ENCODE data around the gene STIM1. TPM values are rescaled to one million over a fixed set of nuclear protein-coding genes. Genes with fewer than 3 reads are reported as not detected.

The STIM1 gene
- total RNA-seq, 1 experiment from 2014 or later = 45.5 TPM

- in situ Hi-C loops (cut with HindIII; ENCODE audit: low pct_unique_long_range_greater_than_20kb, low sequenced_read_pairs) = no loop called here
These were observed 71.8 kb downstream of the STIM1 start for GRCh38 chr11:3927129-3927796.

GRCh38 chr11:3929232-3929631 lies 73.8 kb downstream of the STIM1 start:
- in situ Hi-C loops (cut with HindIII; ENCODE audit: low pct_unique_long_range_greater_than_20kb, low sequenced_read_pairs) = no loop called here
- DNase-seq (ENCODE audit: low read depth) = no peak

More at GRCh38 chr11:3927129-3927796, 71.8 kb downstream of the STIM1 start:
- DNase-seq (ENCODE audit: low read depth) = no peak

GRCh38 chr11:3929649-3930048 lies 74.2 kb downstream of the STIM1 start:
- in situ Hi-C loops (cut with HindIII; ENCODE audit: low pct_unique_long_range_greater_than_20kb, low sequenced_read_pairs) = no loop called here
- no peak for DNase-seq (ENCODE audit: low read depth)

- no peak for DNase-seq (ENCODE audit: low read depth)
- in situ Hi-C loops (cut with HindIII; ENCODE audit: low pct_unique_long_range_greater_than_20kb, low sequenced_read_pairs) = no loop called here
These were observed 77.2 kb downstream of the STIM1 start for GRCh38 chr11:3932698-3933097.

- in situ Hi-C loops (cut with HindIII; ENCODE audit: low pct_unique_long_range_greater_than_20kb, low sequenced_read_pairs) = no loop called here
- DNase-seq (ENCODE audit: low read depth) = no peak
These were observed 77.7 kb downstream of the STIM1 start for GRCh38 chr11:3933165-3933628.

- no peak for DNase-seq (ENCODE audit: low read depth)
- in situ Hi-C loops (cut with HindIII; ENCODE audit: low pct_unique_long_range_greater_than_20kb, low sequenced_read_pairs) = no loop called here
These were observed 79.2 kb downstream of the STIM1 start for GRCh38 chr11:3934658-3935057.

- DNase-seq (ENCODE audit: low read depth) = no peak
- in situ Hi-C loops (cut with HindIII; ENCODE audit: low pct_unique_long_range_greater_than_20kb, low sequenced_read_pairs) = no loop called here
These were observed 81.1 kb downstream of the STIM1 start for GRCh38 chr11:3936517-3936916.

- in situ Hi-C loops (cut with HindIII; ENCODE audit: low pct_unique_long_range_greater_than_20kb, low sequenced_read_pairs) = no loop called here
- no peak for DNase-seq (ENCODE audit: low read depth)
These were observed 83.7 kb downstream of the STIM1 start for GRCh38 chr11:3939211-3939610.

GRCh38 chr11:3939651-3940190 lies 84.3 kb downstream of the STIM1 start:
- in situ Hi-C loops (cut with HindIII; ENCODE audit: low pct_unique_long_range_greater_than_20kb, low sequenced_read_pairs) = no loop called here
- no peak for DNase-seq (ENCODE audit: low read depth)

GRCh38 chr11:3942160-3942955 lies 86.9 kb downstream of the STIM1 start:
- in situ Hi-C loops (cut with HindIII; ENCODE audit: low pct_unique_long_range_greater_than_20kb, low sequenced_read_pairs) = no loop called here
- no peak for DNase-seq (ENCODE audit: low read depth)

GRCh38 chr11:3942956-3943497 lies 87.6 kb downstream of the STIM1 start:
- no peak for DNase-seq (ENCODE audit: low read depth)
- in situ Hi-C loops (cut with HindIII; ENCODE audit: low pct_unique_long_range_greater_than_20kb, low sequenced_read_pairs) = no loop called here

GRCh38 chr11:3944198-3944597 lies 88.7 kb downstream of the STIM1 start:
- in situ Hi-C loops (cut with HindIII; ENCODE audit: low pct_unique_long_range_greater_than_20kb, low sequenced_read_pairs) = no loop called here
- DNase-seq (ENCODE audit: low read depth) = no peak

GRCh38 chr11:3946455-3947017 lies 91.1 kb downstream of the STIM1 start:
- in situ Hi-C loops (cut with HindIII; ENCODE audit: low pct_unique_long_range_greater_than_20kb, low sequenced_read_pairs) = no loop called here
- DNase-seq (ENCODE audit: low read depth) = no peak

- no peak for DNase-seq (ENCODE audit: low read depth)
- in situ Hi-C loops (cut with HindIII; ENCODE audit: low pct_unique_long_range_greater_than_20kb, low sequenced_read_pairs) = no loop called here
These were observed 91.6 kb downstream of the STIM1 start for GRCh38 chr11:3947061-3947460.

- no peak for DNase-seq (ENCODE audit: low read depth)
- in situ Hi-C loops (cut with HindIII; ENCODE audit: low pct_unique_long_range_greater_than_20kb, low sequenced_read_pairs) = no loop called here
These were observed 93.7 kb downstream of the STIM1 start for GRCh38 chr11:3949125-3949524.

GRCh38 chr11:3950996-3951660 lies 95.7 kb downstream of the STIM1 start:
- DNase-seq (ENCODE audit: low read depth) = peak; percentile 72
- in situ Hi-C loops (cut with HindIII; ENCODE audit: low pct_unique_long_range_greater_than_20kb, low sequenced_read_pairs) = no loop called here

GRCh38 chr11:3952715-3953114 lies 97.3 kb downstream of the STIM1 start:
- in situ Hi-C loops (cut with HindIII; ENCODE audit: low pct_unique_long_range_greater_than_20kb, low sequenced_read_pairs) = no loop called here
- no peak for DNase-seq (ENCODE audit: low read depth)

- in situ Hi-C loops (cut with HindIII; ENCODE audit: low pct_unique_long_range_greater_than_20kb, low sequenced_read_pairs) = no loop called here
- no peak for DNase-seq (ENCODE audit: low read depth)
These were observed 97.9 kb downstream of the STIM1 start for GRCh38 chr11:3953327-3953726.
